Measurements from ENCODE around the gene TTC4. TPM values are rescaled to one million over a fixed set of nuclear protein-coding genes. Genes with fewer than 3 reads are reported as not detected.

Gene TTC4
- total RNA-seq, 2 donors from 2014 or later = 32.7 to 38.7 TPM

GRCh38 chr1:54744696-54745095 lies 29.0 kb downstream of the TTC4 start:
- Mint-ChIP-seq H3K4me1 (ENCODE audit: low read depth) (no peaks in the 10 kb centered on the region), H3K36me3 (ENCODE audit: insufficient read depth in 2 of 2) (peaks cover 2 to 3% of the 10 kb centered on the region in 2 donors), H3K9me3 (no peaks in the 10 kb centered on the region), H3K27me3 (ENCODE audit: low read depth) (no peaks in the 10 kb centered on the region), H3K4me3 (no peak overlapping the region), H3K27ac (no peak overlapping the region)
- no peak for ATAC-seq (replicated peaks in 1 of 2)
- DNase-seq = no peak

- DNase-seq = no peak
- ATAC-seq (replicated peaks in 1 of 2) = no peak
- H3K36me3 Mint-ChIP-seq (ENCODE audit: insufficient read depth in 2 of 2) = peaks cover 2 to 3% of the 10 kb centered on the region in 2 donors
- no peaks in the 10 kb centered on the region for H3K4me1 Mint-ChIP-seq (ENCODE audit: low read depth)
- H3K4me3 Mint-ChIP-seq = no peak overlapping the region
- no peaks in the 10 kb centered on the region for H3K27me3 Mint-ChIP-seq (ENCODE audit: low read depth)
- H3K27ac Mint-ChIP-seq = no peak overlapping the region
- H3K9me3 Mint-ChIP-seq = no peaks in the 10 kb centered on the region
Measured at GRCh38 chr1:54745274-54745673, 29.6 kb downstream of the TTC4 start.

GRCh38 chr1:54745864-54746263 lies 30.2 kb downstream of the TTC4 start:
- Mint-ChIP-seq H3K4me1 (ENCODE audit: low read depth) (no peaks in the 10 kb centered on the region), H3K9me3 (no peaks in the 10 kb centered on the region), H3K27ac (no peak overlapping the region), H3K4me3 (no peak overlapping the region), H3K36me3 (ENCODE audit: insufficient read depth in 2 of 2) (peaks cover 2 to 3% of the 10 kb centered on the region in 2 donors), H3K27me3 (ENCODE audit: low read depth) (no peaks in the 10 kb centered on the region)
- ATAC-seq (replicated peaks in 1 of 2) (no peak), DNase-seq (no peak)

- H3K36me3 Mint-ChIP-seq (ENCODE audit: insufficient read depth in 2 of 2) = no peaks in the 10 kb centered on the region
- no peaks in the 10 kb centered on the region for H3K27me3 Mint-ChIP-seq (ENCODE audit: low read depth)
- peak in 1 of 2 donors; percentile 16 for ATAC-seq (replicated peaks in 1 of 2)
- no peak for DNase-seq
- H3K4me3 Mint-ChIP-seq = no peak overlapping the region
- H3K9me3 Mint-ChIP-seq = no peaks in the 10 kb centered on the region
- H3K4me1 Mint-ChIP-seq (ENCODE audit: low read depth) = no peaks in the 10 kb centered on the region
- no peak overlapping the region for H3K27ac Mint-ChIP-seq
Measured at GRCh38 chr1:54748094-54748835, 32.6 kb downstream of the TTC4 start.

GRCh38 chr1:54750596-54750995 lies 34.9 kb downstream of the TTC4 start:
- H3K27me3 Mint-ChIP-seq (ENCODE audit: low read depth) = no peaks in the 10 kb centered on the region
- no peak overlapping the region for H3K27ac Mint-ChIP-seq
- DNase-seq (no peak), ATAC-seq (replicated peaks in 1 of 2) (no peak)
- H3K4me3 Mint-ChIP-seq = no peak overlapping the region
- no peaks in the 10 kb centered on the region for H3K9me3 Mint-ChIP-seq
- no peaks in the 10 kb centered on the region for H3K4me1 Mint-ChIP-seq (ENCODE audit: low read depth)
- H3K36me3 Mint-ChIP-seq (ENCODE audit: insufficient read depth in 2 of 2) = no peaks in the 10 kb centered on the region

- Mint-ChIP-seq H3K9me3 (no peaks in the 10 kb centered on the region), H3K27me3 (ENCODE audit: low read depth) (no peaks in the 10 kb centered on the region), H3K36me3 (ENCODE audit: insufficient read depth in 2 of 2) (no peaks in the 10 kb centered on the region), H3K4me1 (ENCODE audit: low read depth) (no peaks in the 10 kb centered on the region), H3K27ac (no peak overlapping the region), H3K4me3 (no peak overlapping the region)
- DNase-seq (no peak), ATAC-seq (replicated peaks in 1 of 2) (no peak)
Measured at GRCh38 chr1:54751426-54751825, 35.8 kb downstream of the TTC4 start.

- Mint-ChIP-seq H3K27me3 (ENCODE audit: low read depth) (no peaks in the 10 kb centered on the region), H3K9me3 (no peaks in the 10 kb centered on the region), H3K4me1 (ENCODE audit: low read depth) (no peaks in the 10 kb centered on the region), H3K36me3 (ENCODE audit: insufficient read depth in 2 of 2) (no peaks in the 10 kb centered on the region), H3K27ac (no peak overlapping the region), H3K4me3 (no peak overlapping the region)
- DNase-seq (no peak), ATAC-seq (replicated peaks in 1 of 2) (no peak)
Measured at GRCh38 chr1:54754045-54754444, 38.4 kb downstream of the TTC4 start.

- Mint-ChIP-seq H3K4me3 (no peak overlapping the region), H3K9me3 (no peaks in the 10 kb centered on the region), H3K27ac (no peak overlapping the region), H3K4me1 (ENCODE audit: low read depth) (no peaks in the 10 kb centered on the region), H3K27me3 (ENCODE audit: low read depth) (no peaks in the 10 kb centered on the region), H3K36me3 (ENCODE audit: insufficient read depth in 2 of 2) (no peaks in the 10 kb centered on the region)
- no peak for ATAC-seq (replicated peaks in 1 of 2)
- DNase-seq = no peak
Measured at GRCh38 chr1:54754486-54755285, 39.0 kb downstream of the TTC4 start.

- no peaks in the 10 kb centered on the region for H3K9me3 Mint-ChIP-seq
- DNase-seq (no peak), ATAC-seq (replicated peaks in 1 of 2) (no peak)
- no peak overlapping the region for H3K27ac Mint-ChIP-seq
- H3K4me1 Mint-ChIP-seq (ENCODE audit: low read depth) = peaks cover 8% of the 10 kb centered on the region
- no peaks in the 10 kb centered on the region for H3K36me3 Mint-ChIP-seq (ENCODE audit: insufficient read depth in 2 of 2)
- H3K27me3 Mint-ChIP-seq (ENCODE audit: low read depth) = no peaks in the 10 kb centered on the region
- no peak overlapping the region for H3K4me3 Mint-ChIP-seq
Measured at GRCh38 chr1:54757833-54758232, 42.2 kb downstream of the TTC4 start.

GRCh38 chr1:54758678-54759348 lies 43.2 kb downstream of the TTC4 start:
- ATAC-seq (replicated peaks in 1 of 2) (no peak), DNase-seq (no peak)
- peaks cover 17% of the 10 kb centered on the region for H3K4me1 Mint-ChIP-seq (ENCODE audit: low read depth)
- H3K27me3 Mint-ChIP-seq (ENCODE audit: low read depth) = no peaks in the 10 kb centered on the region
- H3K27ac Mint-ChIP-seq = no peak overlapping the region
- no peaks in the 10 kb centered on the region for H3K36me3 Mint-ChIP-seq (ENCODE audit: insufficient read depth in 2 of 2)
- H3K4me3 Mint-ChIP-seq = no peak overlapping the region
- H3K9me3 Mint-ChIP-seq = no peaks in the 10 kb centered on the region

GRCh38 chr1:54763816-54764132 lies 48.1 kb downstream of the TTC4 start:
- ATAC-seq (replicated peaks in 1 of 2) = no peak
- no peaks in the 10 kb centered on the region for H3K9me3 Mint-ChIP-seq
- no peaks in the 10 kb centered on the region for H3K36me3 Mint-ChIP-seq (ENCODE audit: insufficient read depth in 2 of 2)

GRCh38 chr1:54764133-54764921 lies 48.7 kb downstream of the TTC4 start, which contains the start of gene PARS2:
PARS2 (minus strand) TSS chr1:54764523; CDS start chr1:54759161, 5,362 bp downstream.
- peak within 1 kb of the TSS; percentile 91 to 98 for H3K4me3 Mint-ChIP-seq
- H3K9me3 Mint-ChIP-seq = no peaks in the 10 kb centered on the region
- peak; percentile 97 to 98 for DNase-seq
- peaks cover 27% of the 10 kb centered on the region for H3K4me1 Mint-ChIP-seq (ENCODE audit: low read depth)
- H3K27me3 Mint-ChIP-seq (ENCODE audit: low read depth) = no peaks in the 10 kb centered on the region
- no peaks in the 10 kb centered on the region for H3K36me3 Mint-ChIP-seq (ENCODE audit: insufficient read depth in 2 of 2)
- ATAC-seq (replicated peaks in 1 of 2) = peak; percentile 96
- peak within 1 kb of the TSS; percentile 95 for H3K27ac Mint-ChIP-seq

More at GRCh38 chr1:54763816-54764132, 48.1 kb downstream of the TTC4 start:
- Mint-ChIP-seq H3K27ac (peak overlapping the region; percentile 78), H3K27me3 (ENCODE audit: low read depth) (no peaks in the 10 kb centered on the region), H3K4me1 (ENCODE audit: low read depth) (peaks cover 27% of the 10 kb centered on the region), H3K4me3 (peak overlapping the region; percentile 91 to 98)
- DNase-seq = peak; percentile 6
